GM18519 (cell line): Measurements from ENCODE around the gene DMRTC1B.
A peak's percentile ranks its signal among the peaks of the same experiment; 100 is the strongest.
"Not testable (repeated sequence)": the region's sequence is repeated elsewhere in the genome, so short reads cannot be mapped to it uniquely, and the experiment has no call there.

Experiments
- ATAC-seq: cut with Tn5 transposase; IDR thresholded peaks from one replicate; pipeline ENCODE4 v1.9.1; 2021; ENCODE audit warnings: mild to moderate bottlenecking, moderate library complexity; ENCODE audit not compliant: unreplicated experiment, low FRiP score

Gene DMRTC1B

GRCh38 chrX:72776653-72777466 is at the start of gene DMRTC1B:
Gene DMRTC1B, plus strand, starts transcription at chrX:72776890. Its CDS starts 68,246 bp downstream, at chrX:72845136.
- peak; percentile 87 for ATAC-seq

GRCh38 chrX:72727846-72728245 is 48.8 kb upstream of the DMRTC1B start:
- ATAC-seq: no peak

GRCh38 chrX:72733636-72734035 is 43.1 kb upstream of the DMRTC1B start:
- not testable (repeated sequence) for ATAC-seq

GRCh38 chrX:72735561-72735960 is 41.1 kb upstream of the DMRTC1B start:
- ATAC-seq: no peak

- not testable (repeated sequence) for ATAC-seq
Measured at GRCh38 chrX:72745546-72745945, 31.1 kb upstream of the DMRTC1B start.

GRCh38 chrX:72748545-72748944 is 28.1 kb upstream of the DMRTC1B start:
- not testable (repeated sequence) for ATAC-seq

- ATAC-seq: not testable (repeated sequence)
Measured at GRCh38 chrX:72760454-72760853, 16.2 kb upstream of the DMRTC1B start.

- ATAC-seq: peak; percentile 66
Measured at GRCh38 chrX:72777467-72777790, 739 bp downstream of the DMRTC1B start.

GRCh38 chrX:72778146-72778545 is 1.5 kb downstream of the DMRTC1B start:
- ATAC-seq: not testable (repeated sequence)

GRCh38 chrX:72782560-72782959 is 5.9 kb downstream of the DMRTC1B start, which contains the start of gene FAM236B:
Gene FAM236B, minus strand, starts transcription at chrX:72782660. Its CDS starts 100 bp downstream, at chrX:72782560.
- ATAC-seq: not testable (repeated sequence)

GRCh38 chrX:72783365-72783936 is 6.8 kb downstream of the DMRTC1B start:
- not testable (repeated sequence) for ATAC-seq

- not testable (repeated sequence) for ATAC-seq
Measured at GRCh38 chrX:72783964-72784363, 7.3 kb downstream of the DMRTC1B start.

GRCh38 chrX:72788142-72788541 is 11.5 kb downstream of the DMRTC1B start:
- ATAC-seq: not testable (repeated sequence)

- ATAC-seq: not testable (repeated sequence)
Measured at GRCh38 chrX:72790390-72790789, 13.7 kb downstream of the DMRTC1B start.

- not testable (repeated sequence) for ATAC-seq
Measured at GRCh38 chrX:72808110-72808509, 31.4 kb downstream of the DMRTC1B start, which contains the start of gene FAM236D. Gene FAM236D, minus strand, starts transcription at chrX:72808210. Its CDS starts 100 bp downstream, at chrX:72808110.

- ATAC-seq: not testable (repeated sequence)
Measured at GRCh38 chrX:72830701-72831100, 54.0 kb downstream of the DMRTC1B start.

GRCh38 chrX:72837532-72837931 is 60.8 kb downstream of the DMRTC1B start:
- ATAC-seq: not testable (repeated sequence)

- ATAC-seq: not testable (repeated sequence)
Measured at GRCh38 chrX:72882898-72883297, 106.2 kb downstream of the DMRTC1B start.

- ATAC-seq: not testable (repeated sequence)
Measured at GRCh38 chrX:72889740-72890139, 113.0 kb downstream of the DMRTC1B start.
